ENCODE results near the gene CRIM1. TPM values are rescaled to one million over a fixed set of nuclear protein-coding genes. Genes with fewer than 3 reads are reported as not detected.

Gene CRIM1
- total RNA-seq, 2 donors from 2014 or later: 217 to 465 TPM

GRCh38 chr2:36565712-36566111 is 210.1 kb downstream of the CRIM1 start:
- no peaks in the 10 kb centered on the region for H3K36me3 ChIP-seq
- no peak overlapping the region for H3K27ac ChIP-seq
- ATAC-seq (ENCODE audit: insufficient number of reproducible peaks, low FRiP score, low read depth): no peak
- peaks cover 20 to 29% of the 10 kb centered on the region in 2 donors for H3K4me1 ChIP-seq (ENCODE audit: control insufficient read depth in 1 of 2, low read depth in 2 of 2)
- H3K27me3 ChIP-seq (replicated peaks; ENCODE audit: insufficient read depth): no peaks in the 10 kb centered on the region
- TF ChIP-seq, protein P1, sequence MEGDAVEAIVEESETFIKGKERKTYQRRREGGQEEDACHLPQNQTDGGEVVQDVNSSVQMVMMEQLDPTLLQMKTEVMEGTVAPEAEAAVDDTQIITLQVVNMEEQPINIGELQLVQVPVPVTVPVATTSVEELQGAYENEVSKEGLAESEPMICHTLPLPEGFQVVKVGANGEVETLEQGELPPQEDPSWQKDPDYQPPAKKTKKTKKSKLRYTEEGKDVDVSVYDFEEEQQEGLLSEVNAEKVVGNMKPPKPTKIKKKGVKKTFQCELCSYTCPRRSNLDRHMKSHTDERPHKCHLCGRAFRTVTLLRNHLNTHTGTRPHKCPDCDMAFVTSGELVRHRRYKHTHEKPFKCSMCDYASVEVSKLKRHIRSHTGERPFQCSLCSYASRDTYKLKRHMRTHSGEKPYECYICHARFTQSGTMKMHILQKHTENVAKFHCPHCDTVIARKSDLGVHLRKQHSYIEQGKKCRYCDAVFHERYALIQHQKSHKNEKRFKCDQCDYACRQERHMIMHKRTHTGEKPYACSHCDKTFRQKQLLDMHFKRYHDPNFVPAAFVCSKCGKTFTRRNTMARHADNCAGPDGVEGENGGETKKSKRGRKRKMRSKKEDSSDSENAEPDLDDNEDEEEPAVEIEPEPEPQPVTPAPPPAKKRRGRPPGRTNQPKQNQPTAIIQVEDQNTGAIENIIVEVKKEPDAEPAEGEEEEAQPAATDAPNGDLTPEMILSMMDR (IDR thresholded peaks at IDR 0.05): no peak
- no peaks in the 10 kb centered on the region for H3K9me3 ChIP-seq
- no peak for DNase-seq (ENCODE audit: low spot score)
- H3K4me3 ChIP-seq: no peak overlapping the region

DNA sequence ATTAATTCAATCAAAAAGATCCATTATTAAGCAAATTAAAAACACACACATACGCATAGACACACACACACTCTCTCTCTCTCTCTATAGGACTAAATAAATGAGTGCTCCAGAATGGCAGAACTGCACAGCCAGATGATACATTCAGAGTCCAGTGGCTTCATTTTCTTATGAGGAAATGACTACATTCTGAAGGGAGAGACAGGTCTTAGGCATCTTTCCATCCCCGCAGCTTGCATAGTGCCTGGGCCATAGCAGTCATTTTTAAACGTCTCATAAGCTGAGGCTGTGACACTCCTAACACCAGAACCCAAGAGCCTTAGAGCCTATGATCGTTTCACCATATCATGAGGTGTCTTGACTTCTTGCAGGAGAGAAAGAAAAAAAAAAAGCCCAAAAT is 211.3 kb downstream of the CRIM1 start:
- no peak for ATAC-seq (ENCODE audit: insufficient number of reproducible peaks, low FRiP score, low read depth)
- H3K27ac ChIP-seq: no peak overlapping the region
- TF ChIP-seq, protein P1 (IDR thresholded peaks at IDR 0.05): no peak
- no peaks in the 10 kb centered on the region for H3K9me3 ChIP-seq
- DNase-seq (ENCODE audit: low spot score): no peak
- no peaks in the 10 kb centered on the region for H3K27me3 ChIP-seq (replicated peaks; ENCODE audit: insufficient read depth)
- H3K36me3 ChIP-seq: no peaks in the 10 kb centered on the region
- H3K4me3 ChIP-seq: no peak overlapping the region
- peaks cover 9 to 17% of the 10 kb centered on the region in 2 donors for H3K4me1 ChIP-seq (ENCODE audit: control insufficient read depth in 1 of 2, low read depth in 2 of 2)

DNA sequence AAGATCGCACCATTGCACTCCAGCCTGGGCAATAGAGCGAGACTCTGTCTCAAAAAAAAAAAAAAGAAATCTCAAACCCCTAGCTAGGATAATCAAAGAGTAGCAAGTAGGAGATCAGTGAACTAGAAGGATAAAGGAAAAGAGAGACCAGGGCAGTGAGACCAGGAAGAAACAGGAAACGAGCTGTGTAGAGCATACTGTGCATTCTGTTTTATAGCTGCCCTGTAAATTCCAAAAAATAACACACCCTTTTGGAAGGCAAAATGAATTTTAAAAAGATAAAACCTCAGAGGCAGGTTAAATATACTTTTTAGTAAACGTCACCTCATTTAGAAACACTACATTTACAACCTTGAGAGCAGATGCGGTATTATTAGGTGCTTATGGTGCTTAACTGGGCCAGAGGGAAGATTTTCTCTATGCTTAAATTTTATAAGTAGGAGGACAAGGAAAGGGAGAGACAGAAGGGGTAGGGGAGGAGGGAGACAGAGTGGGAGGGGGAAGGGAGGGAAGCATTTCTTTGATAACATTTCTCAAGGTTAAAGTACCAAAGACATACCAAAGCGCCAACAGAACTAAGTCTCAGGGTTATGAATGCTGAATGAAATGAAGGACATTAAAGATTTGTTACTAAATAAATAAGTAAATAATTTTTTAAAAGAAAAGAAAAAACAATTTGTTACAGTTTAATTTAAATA is 212.3 kb downstream of the CRIM1 start:
- TF ChIP-seq, protein P1 (IDR thresholded peaks at IDR 0.05): no peak
- Histone ChIP-seq H3K36me3 (no peaks in the 10 kb centered on the region), H3K27ac (no peak overlapping the region)

GRCh38 chr2:36568516-36569246 is 213.1 kb downstream of the CRIM1 start:
- H3K36me3 ChIP-seq: no peaks in the 10 kb centered on the region
- no peak overlapping the region for H3K27ac ChIP-seq
- H3K4me1 ChIP-seq (ENCODE audit: control insufficient read depth in 1 of 2, low read depth in 2 of 2): peaks cover 1 to 2% of the 10 kb centered on the region in 2 donors
- no peaks in the 10 kb centered on the region for H3K9me3 ChIP-seq
- DNase-seq (ENCODE audit: low spot score): no peak
- no peak for ATAC-seq (ENCODE audit: insufficient number of reproducible peaks, low FRiP score, low read depth)
- TF ChIP-seq, protein P1 (IDR thresholded peaks at IDR 0.05): no peak
- no peak overlapping the region for H3K4me3 ChIP-seq
- H3K27me3 ChIP-seq (replicated peaks; ENCODE audit: insufficient read depth): no peaks in the 10 kb centered on the region

More for the DNA sequence above, 212.3 kb downstream of the CRIM1 start:
- ATAC-seq (ENCODE audit: insufficient number of reproducible peaks, low FRiP score, low read depth) (no peak), DNase-seq (ENCODE audit: low spot score) (no peak)
- Histone ChIP-seq H3K4me1 (ENCODE audit: control insufficient read depth in 1 of 2, low read depth in 2 of 2) (peaks cover 2 to 10% of the 10 kb centered on the region in 2 donors), H3K27me3 (replicated peaks; ENCODE audit: insufficient read depth) (no peaks in the 10 kb centered on the region), H3K4me3 (no peak overlapping the region), H3K9me3 (no peaks in the 10 kb centered on the region)

DNA sequence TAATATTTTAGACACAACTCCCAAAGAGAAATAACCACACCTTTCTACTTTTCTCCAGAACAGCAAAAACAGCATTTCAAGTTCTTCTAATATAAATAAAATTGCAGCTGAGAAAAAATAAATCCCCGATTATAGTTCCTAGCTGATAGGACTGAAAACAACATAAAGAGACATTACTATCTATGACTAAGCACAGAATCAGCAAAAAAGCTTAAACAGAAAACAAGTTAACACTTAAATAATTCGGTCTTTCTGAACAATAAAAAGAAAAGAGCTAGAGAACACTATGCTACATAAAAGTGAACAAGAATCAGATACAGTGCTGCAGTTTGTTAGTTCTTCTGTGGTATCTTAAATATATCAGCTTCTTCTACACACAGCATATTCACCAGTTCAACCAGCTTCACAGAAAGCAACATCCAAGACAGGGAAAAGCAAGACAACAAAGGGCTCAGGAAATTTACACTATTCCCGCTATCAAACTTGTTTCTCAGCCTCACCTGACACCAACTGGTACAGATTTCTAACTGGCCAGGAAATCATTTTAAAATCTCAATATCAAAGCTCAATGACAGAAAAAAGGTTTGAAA is 213.8 kb downstream of the CRIM1 start:
- Histone ChIP-seq H3K4me3 (no peak overlapping the region), H3K27me3 (replicated peaks; ENCODE audit: insufficient read depth) (no peaks in the 10 kb centered on the region), H3K36me3 (no peaks in the 10 kb centered on the region), H3K27ac (no peak overlapping the region), H3K9me3 (no peaks in the 10 kb centered on the region), H3K4me1 (ENCODE audit: control insufficient read depth in 1 of 2, low read depth in 2 of 2) (peaks cover 0 to 2% of the 10 kb centered on the region in 2 donors)
- DNase-seq (ENCODE audit: low spot score) (no peak), ATAC-seq (ENCODE audit: insufficient number of reproducible peaks, low FRiP score, low read depth) (no peak)
- TF ChIP-seq, protein P1 (IDR thresholded peaks at IDR 0.05): no peak

All from thoracic aorta (tissue), 2 donors.